Measurements from ENCODE around the gene FGGY. TPM values are rescaled to one million over a fixed set of nuclear protein-coding genes. Genes with fewer than 3 reads are reported as not detected.

The FGGY gene
- total and polyA plus RNA-seq, 2 donors (not counting 1 experiment from before 2014, with no cell fraction given): 6.1 to 38.5 TPM

DNA sequence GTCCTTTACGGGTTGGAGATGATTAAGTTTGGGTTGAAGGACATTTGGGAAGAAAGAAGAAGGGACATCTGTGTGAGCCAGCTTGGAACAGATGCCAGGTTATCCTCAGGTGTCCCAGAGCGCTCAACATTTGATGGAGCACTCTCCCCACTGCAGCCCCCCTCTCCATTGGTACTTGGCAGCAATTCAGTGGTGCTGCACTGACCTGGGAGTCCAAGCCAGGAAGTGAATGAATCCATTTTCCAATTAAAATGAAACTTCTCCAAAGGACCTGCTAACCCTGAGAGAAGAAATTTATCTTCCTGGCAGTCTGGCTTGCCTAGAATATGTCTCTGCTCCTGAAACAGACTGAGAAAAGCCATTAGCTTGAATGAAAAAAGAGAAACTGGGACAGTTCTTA lies 67.1 kb downstream of the FGGY start:
- H3K4me3 ChIP-seq (ENCODE audit: control extremely low read depth in 1 of 5, extremely low read depth in 1 of 5, insufficient read depth in 1 of 5, low read depth in 2 of 5, low read length in 4 of 5): no peak overlapping the region
- no peaks in the 10 kb centered on the region for H4K20me1 ChIP-seq (ENCODE audit: control insufficient read depth, insufficient read depth, low read length, poor library complexity, severe bottlenecking)
- H3K9me3 ChIP-seq (ENCODE audit: control extremely low read depth in 1 of 3, control insufficient read depth in 2 of 3, insufficient read depth in 1 of 3, low read length in 2 of 3): no peaks in the 10 kb centered on the region
- CTCF ChIA-PET: no interaction called here
- POLR2A ChIA-PET: no interaction called here
- intact Hi-C loops (cut with micrococcal nuclease): no loop called here
- H3K4me1 ChIP-seq (ENCODE audit: control insufficient read depth in 2 of 2, insufficient read depth in 2 of 2, low read length in 2 of 2): no peaks in the 10 kb centered on the region
- peaks cover 0 to 9% of the 10 kb centered on the region in 2 experiments for H3K36me3 ChIP-seq (replicated peaks in 1 of 2; ENCODE audit: control extremely low read depth in 1 of 2, control insufficient read depth in 1 of 2, extremely low read depth in 1 of 2, insufficient read depth in 2 of 2, low read length in 1 of 2)
- H3K27me3 Mint-ChIP-seq: no peaks in the 10 kb centered on the region
- no peaks in the 10 kb centered on the region for H3K79me2 ChIP-seq (ENCODE audit: control insufficient read depth, insufficient read depth, low read length)
- H3K4me2 ChIP-seq (replicated peaks; ENCODE audit: low read depth, low read length, poor library complexity, severe bottlenecking): no peak overlapping the region
- H3K27me3 ChIP-seq (replicated peaks in 1 of 4; ENCODE audit: control extremely low read depth in 1 of 4, control insufficient read depth in 3 of 4, insufficient read depth in 4 of 4, low read length in 3 of 4): no peaks in the 10 kb centered on the region
- TF ChIP-seq, protein P1, sequence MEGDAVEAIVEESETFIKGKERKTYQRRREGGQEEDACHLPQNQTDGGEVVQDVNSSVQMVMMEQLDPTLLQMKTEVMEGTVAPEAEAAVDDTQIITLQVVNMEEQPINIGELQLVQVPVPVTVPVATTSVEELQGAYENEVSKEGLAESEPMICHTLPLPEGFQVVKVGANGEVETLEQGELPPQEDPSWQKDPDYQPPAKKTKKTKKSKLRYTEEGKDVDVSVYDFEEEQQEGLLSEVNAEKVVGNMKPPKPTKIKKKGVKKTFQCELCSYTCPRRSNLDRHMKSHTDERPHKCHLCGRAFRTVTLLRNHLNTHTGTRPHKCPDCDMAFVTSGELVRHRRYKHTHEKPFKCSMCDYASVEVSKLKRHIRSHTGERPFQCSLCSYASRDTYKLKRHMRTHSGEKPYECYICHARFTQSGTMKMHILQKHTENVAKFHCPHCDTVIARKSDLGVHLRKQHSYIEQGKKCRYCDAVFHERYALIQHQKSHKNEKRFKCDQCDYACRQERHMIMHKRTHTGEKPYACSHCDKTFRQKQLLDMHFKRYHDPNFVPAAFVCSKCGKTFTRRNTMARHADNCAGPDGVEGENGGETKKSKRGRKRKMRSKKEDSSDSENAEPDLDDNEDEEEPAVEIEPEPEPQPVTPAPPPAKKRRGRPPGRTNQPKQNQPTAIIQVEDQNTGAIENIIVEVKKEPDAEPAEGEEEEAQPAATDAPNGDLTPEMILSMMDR (IDR thresholded peaks at IDR 0.05): no peak
- TF ChIP-seq EZH2 (IDR thresholded peaks at IDR 0.05; ENCODE audit: borderline replicate concordance, insufficient read depth, low read depth, low read length, poor library complexity, severe bottlenecking): no peak
- DNase-seq (no peak), ATAC-seq (ENCODE audit: low read depth) (no peak)
- H3K4me3 Mint-ChIP-seq: no peak overlapping the region
- no peak overlapping the region for H3K9ac ChIP-seq (ENCODE audit: low read length)
- H3K4me1 Mint-ChIP-seq: no peaks in the 10 kb centered on the region
- H3K27ac Mint-ChIP-seq: no peak overlapping the region
- H2AFZ ChIP-seq (ENCODE audit: insufficient read depth, low read depth, low read length, poor library complexity, severe bottlenecking): no peak overlapping the region
- H3K9me3 Mint-ChIP-seq (ENCODE audit: insufficient read depth): no peaks in the 10 kb centered on the region
- 86% methylated on average over 1 of the region's 2 CpGs for WGBS (ENCODE audit: insufficient coverage)
- no peak overlapping the region for H3K27ac ChIP-seq (ENCODE audit: low read length in 2 of 2)

DNA sequence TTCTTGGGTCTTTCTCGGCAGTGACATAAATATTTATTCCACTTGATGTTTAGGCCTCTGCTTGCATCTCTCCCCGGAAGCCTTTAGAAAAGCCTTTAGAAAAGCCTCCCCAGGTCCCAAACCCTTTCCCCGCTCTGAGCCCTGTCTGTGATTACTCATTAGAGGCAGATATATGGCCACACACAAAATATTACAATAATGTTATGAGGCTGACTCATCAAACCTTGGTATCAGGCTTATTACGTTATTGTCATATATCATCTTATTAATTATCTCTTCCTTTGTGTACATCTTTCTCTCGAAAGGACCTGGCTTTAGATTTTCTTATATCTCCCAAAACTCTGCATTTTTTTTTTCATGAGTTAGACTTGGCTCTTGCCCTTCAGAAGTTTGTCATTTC lies 69.5 kb downstream of the FGGY start:
- no peak for ATAC-seq (ENCODE audit: low read depth)
- H3K4me1 ChIP-seq (ENCODE audit: control insufficient read depth in 2 of 2, insufficient read depth in 2 of 2, low read length in 2 of 2): no peaks in the 10 kb centered on the region
- H3K36me3 ChIP-seq (replicated peaks in 1 of 2; ENCODE audit: control extremely low read depth in 1 of 2, control insufficient read depth in 1 of 2, extremely low read depth in 1 of 2, insufficient read depth in 2 of 2, low read length in 1 of 2): peaks cover 0 to 6% of the 10 kb centered on the region in 2 experiments
- no peak overlapping the region for H3K4me3 Mint-ChIP-seq
- no peak overlapping the region for H3K27ac ChIP-seq (ENCODE audit: low read length in 2 of 2)
- H2AFZ ChIP-seq (ENCODE audit: insufficient read depth, low read depth, low read length, poor library complexity, severe bottlenecking): no peak overlapping the region
- TF ChIP-seq, protein P1 (IDR thresholded peaks at IDR 0.05): no peak
- TF ChIP-seq EZH2 (IDR thresholded peaks at IDR 0.05; ENCODE audit: borderline replicate concordance, insufficient read depth, low read depth, low read length, poor library complexity, severe bottlenecking): no peak
- ChIA-PET CTCF (no interaction called here), POLR2A (no interaction called here)
- H3K4me1 Mint-ChIP-seq: no peaks in the 10 kb centered on the region
- H3K79me2 ChIP-seq (ENCODE audit: control insufficient read depth, insufficient read depth, low read length): no peaks in the 10 kb centered on the region
- H3K4me3 ChIP-seq (ENCODE audit: control extremely low read depth in 1 of 5, extremely low read depth in 1 of 5, insufficient read depth in 1 of 5, low read depth in 2 of 5, low read length in 4 of 5): no peak overlapping the region
- no peak for DNase-seq
- no peaks in the 10 kb centered on the region for H3K27me3 Mint-ChIP-seq
- H3K27ac Mint-ChIP-seq: no peak overlapping the region
- H3K9ac ChIP-seq (ENCODE audit: low read length): no peak overlapping the region
- no peaks in the 10 kb centered on the region for H4K20me1 ChIP-seq (ENCODE audit: control insufficient read depth, insufficient read depth, low read length, poor library complexity, severe bottlenecking)
- H3K4me2 ChIP-seq (replicated peaks; ENCODE audit: low read depth, low read length, poor library complexity, severe bottlenecking): no peak overlapping the region
- intact Hi-C loops (cut with micrococcal nuclease): no loop called here
- H3K9me3 Mint-ChIP-seq (ENCODE audit: insufficient read depth): no peaks in the 10 kb centered on the region
- WGBS (ENCODE audit: insufficient coverage): 100% methylated on average over 1 of the region's 5 CpGs
- H3K9me3 ChIP-seq (ENCODE audit: control extremely low read depth in 1 of 3, control insufficient read depth in 2 of 3, insufficient read depth in 1 of 3, low read length in 2 of 3): no peaks in the 10 kb centered on the region
- H3K27me3 ChIP-seq (replicated peaks in 1 of 4; ENCODE audit: control extremely low read depth in 1 of 4, control insufficient read depth in 3 of 4, insufficient read depth in 4 of 4, low read length in 3 of 4): no peaks in the 10 kb centered on the region
